ENCODE data around the gene ANKH. TPM values are rescaled to one million over a fixed set of nuclear protein-coding genes. Genes with fewer than 3 reads are reported as not detected.

The ANKH gene
- total and polyA plus RNA-seq, 2 of the 13 experiments (the other 11 are each of a cell fraction or from before 2014, with no cell fraction given) = 25.0 to 36.0 TPM

GRCh38 chr5:14915291-14915952 lies 43.8 kb upstream of the ANKH start (continued):
- no peak for TF ChIP-seq KIAA2018 (CRISPR knock-in tag; IDR thresholded peaks at IDR 0.05; ENCODE audit: borderline replicate concordance)
- no peak for TF ChIP-seq ZNF7 (CRISPR knock-in tag; IDR thresholded peaks at IDR 0.05)
- TF ChIP-seq ATAD3A (CRISPR knock-in tag; IDR thresholded peaks at IDR 0.05) = no peak
- TF ChIP-seq, protein P1, sequence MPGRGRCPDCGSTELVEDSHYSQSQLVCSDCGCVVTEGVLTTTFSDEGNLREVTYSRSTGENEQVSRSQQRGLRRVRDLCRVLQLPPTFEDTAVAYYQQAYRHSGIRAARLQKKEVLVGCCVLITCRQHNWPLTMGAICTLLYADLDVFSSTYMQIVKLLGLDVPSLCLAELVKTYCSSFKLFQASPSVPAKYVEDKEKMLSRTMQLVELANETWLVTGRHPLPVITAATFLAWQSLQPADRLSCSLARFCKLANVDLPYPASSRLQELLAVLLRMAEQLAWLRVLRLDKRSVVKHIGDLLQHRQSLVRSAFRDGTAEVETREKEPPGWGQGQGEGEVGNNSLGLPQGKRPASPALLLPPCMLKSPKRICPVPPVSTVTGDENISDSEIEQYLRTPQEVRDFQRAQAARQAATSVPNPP (CRISPR knock-in tag; IDR thresholded peaks at IDR 0.05) = no peak
- TF ChIP-seq FOXA3 (CRISPR knock-in tag; IDR thresholded peaks at IDR 0.05) = peak; percentile 54
- TF ChIP-seq ATF7 (IDR thresholded peaks at IDR 0.05) = no peak
- no peak for TF ChIP-seq ATF7 (CRISPR knock-in tag; IDR thresholded peaks at IDR 0.05)
- TF ChIP-seq NBN (conservative IDR thresholded peaks at IDR 0.05) = no peak
- no peak for TF ChIP-seq MEIS2 (CRISPR knock-in tag; IDR thresholded peaks at IDR 0.05)
- TF ChIP-seq KLF12 (CRISPR knock-in tag; IDR thresholded peaks at IDR 0.05; ENCODE audit: borderline replicate concordance) = no peak
- TF ChIP-seq ZFP36L1 (CRISPR knock-in tag; IDR thresholded peaks at IDR 0.05) = no peak
- no peak for TF ChIP-seq ZHX1 (CRISPR knock-in tag; IDR thresholded peaks at IDR 0.05; ENCODE audit: low read depth)
- no peak for TF ChIP-seq ZNF501 (CRISPR knock-in tag; IDR thresholded peaks at IDR 0.05)
- TF ChIP-seq PITX1 (CRISPR knock-in tag; IDR thresholded peaks at IDR 0.05) = peak; percentile 91
- TF ChIP-seq CCDC6 (CRISPR knock-in tag; IDR thresholded peaks at IDR 0.05) = no peak
- no peak for TF ChIP-seq ZNF737 (CRISPR knock-in tag; IDR thresholded peaks at IDR 0.05; ENCODE audit: borderline replicate concordance)
- no peak for TF ChIP-seq BRD4 (CRISPR knock-in tag; IDR thresholded peaks at IDR 0.05)
- no peak for TF ChIP-seq SIN3B (IDR thresholded peaks at IDR 0.05; ENCODE audit: low read length)
- no peak for TF ChIP-seq MTF2 (CRISPR knock-in tag; IDR thresholded peaks at IDR 0.05; ENCODE audit: borderline replicate concordance)
- no peak for TF ChIP-seq MLLT10 (CRISPR knock-in tag; IDR thresholded peaks at IDR 0.05)
- TF ChIP-seq KDM6A (CRISPR knock-in tag; IDR thresholded peaks at IDR 0.05; ENCODE audit: low read depth) = peak; percentile 71
